ENCODE measurements around the gene BCAS3. TPM values are rescaled to one million over a fixed set of nuclear protein-coding genes. Genes with fewer than 3 reads are reported as not detected.
"Not testable (repeated sequence)": the region's sequence is repeated elsewhere in the genome, so short reads cannot be mapped to it uniquely, and the experiment has no call there.

The BCAS3 gene
- total RNA-seq, 1 donor from 2014 or later = 19.0 TPM

GRCh38 chr17:60863892-60864707 lies 186.4 kb downstream of the BCAS3 start:
- intact Hi-C loops (cut with micrococcal nuclease) = no loop called here

- intact Hi-C loops (cut with micrococcal nuclease) = no loop called here
Measured at GRCh38 chr17:60864708-60865005, 187.0 kb downstream of the BCAS3 start.

- intact Hi-C loops (cut with micrococcal nuclease) = no loop called here
Measured at GRCh38 chr17:60874772-60875171, 197.1 kb downstream of the BCAS3 start.

GRCh38 chr17:60886731-60887613 lies 209.3 kb downstream of the BCAS3 start:
- intact Hi-C loops (cut with micrococcal nuclease) = not testable (repeated sequence)

- intact Hi-C loops (cut with micrococcal nuclease) = no loop called here
Measured at GRCh38 chr17:60887614-60888028, 210.0 kb downstream of the BCAS3 start.

GRCh38 chr17:60888812-60889709 lies 211.4 kb downstream of the BCAS3 start:
- intact Hi-C loops (cut with micrococcal nuclease) = no loop called here

- intact Hi-C loops (cut with micrococcal nuclease) = no loop called here
Measured at GRCh38 chr17:60891149-60891548, 213.5 kb downstream of the BCAS3 start.

GRCh38 chr17:60893475-60893874 lies 215.8 kb downstream of the BCAS3 start:
- intact Hi-C loops (cut with micrococcal nuclease) = no loop called here

GRCh38 chr17:60896996-60897395 lies 219.3 kb downstream of the BCAS3 start:
- intact Hi-C loops (cut with micrococcal nuclease) = no loop called here

- intact Hi-C loops (cut with micrococcal nuclease) = no loop called here
Measured at GRCh38 chr17:60899115-60899514, 221.5 kb downstream of the BCAS3 start.

- intact Hi-C loops (cut with micrococcal nuclease) = no loop called here
Measured at GRCh38 chr17:60900688-60901087, 223.0 kb downstream of the BCAS3 start.

- intact Hi-C loops (cut with micrococcal nuclease) = no loop called here
Measured at GRCh38 chr17:60901242-60901641, 223.6 kb downstream of the BCAS3 start.

GRCh38 chr17:60901806-60902205 lies 224.2 kb downstream of the BCAS3 start:
- intact Hi-C loops (cut with micrococcal nuclease) = no loop called here

- intact Hi-C loops (cut with micrococcal nuclease) = no loop called here
Measured at GRCh38 chr17:60902399-60902798, 224.7 kb downstream of the BCAS3 start.

- intact Hi-C loops (cut with micrococcal nuclease) = no loop called here
Measured at GRCh38 chr17:60904582-60904981, 226.9 kb downstream of the BCAS3 start.

GRCh38 chr17:60905709-60906108 lies 228.1 kb downstream of the BCAS3 start:
- intact Hi-C loops (cut with micrococcal nuclease) = no loop called here

GRCh38 chr17:60908324-60908723 lies 230.7 kb downstream of the BCAS3 start:
- intact Hi-C loops (cut with micrococcal nuclease) = no loop called here

GRCh38 chr17:60909405-60909804 lies 231.8 kb downstream of the BCAS3 start:
- intact Hi-C loops (cut with micrococcal nuclease) = no loop called here

- intact Hi-C loops (cut with micrococcal nuclease) = no loop called here
Measured at GRCh38 chr17:60910415-60910814, 232.8 kb downstream of the BCAS3 start.

GRCh38 chr17:60914078-60914477 lies 236.4 kb downstream of the BCAS3 start:
- intact Hi-C loops (cut with micrococcal nuclease) = no loop called here

- intact Hi-C loops (cut with micrococcal nuclease) = no loop called here
Measured at GRCh38 chr17:60916043-60916442, 238.4 kb downstream of the BCAS3 start.

Data from T-helper 1 cell treated with Interleukin-12 subunit alpha and Interleukin-12 subunit beta and Interleukin-4 antibody, amounts not matched to agents 30 ng/mL and 1 ng/mL, for 36 hours (primary cell).